Measurements from ENCODE around the gene SCMH1. TPM values are rescaled to one million over a fixed set of nuclear protein-coding genes. Genes with fewer than 3 reads are reported as not detected.

Gene SCMH1
- polyA plus RNA-seq, 1 of the 3 experiments (the other 2 are of a cell fraction) = 38.5 TPM

- ChIA-PET CTCF (interaction anchor here (1.1 to 1.9 kb wide), 7 partner anchors 114 to 240 kb away, joined by 3 to 8 read pairs (median 4); no protein-coding TSS in a partner anchor), POLR2A (no interaction called here)
- H4K20me1 ChIP-seq (ENCODE audit: insufficient read depth) = no peaks in the 10 kb centered on the region
These were observed 33.7 kb upstream of the SCMH1 start for GRCh38 chr1:41275831-41276230.

GRCh38 chr1:41274752-41275545, 32.8 kb upstream of the SCMH1 start:
- Histone ChIP-seq H3K9ac (no peak overlapping the region), H3K9me2 (no peaks in the 10 kb centered on the region), H4K20me1 (ENCODE audit: insufficient read depth) (no peaks in the 10 kb centered on the region), H3K27me3 (ENCODE audit: insufficient read depth) (no peaks in the 10 kb centered on the region; the same call in 1 of the 2 replicates), H3K4me2 (no peak overlapping the region), H3K9me3 (no peaks in the 10 kb centered on the region), H3K4me3 (ENCODE audit: low read depth in 2 of 2, low read length in 1 of 2) (no peak overlapping the region), H2AFZ (ENCODE audit: low read depth) (no peak overlapping the region), H3K27ac (ENCODE audit: low read depth in 2 of 2, low read length in 1 of 2) (no peak overlapping the region), H3K36me3 (replicated peaks in 1 of 2; ENCODE audit: control insufficient read depth in 1 of 2, insufficient read depth in 2 of 2, low read length in 1 of 2) (no peaks in the 10 kb centered on the region), H3K4me1 (ENCODE audit: control insufficient read depth in 1 of 2, insufficient read depth in 2 of 2, low read depth in 1 of 2, low read length in 1 of 2) (peaks cover 0 to 11% of the 10 kb centered on the region in 2 experiments; a peak in 1 of 4 replicates), H3K79me2 (ENCODE audit: insufficient read depth) (no peaks in the 10 kb centered on the region), H3F3A (replicated peaks; ENCODE audit: insufficient read depth) (no peaks in the 10 kb centered on the region)
- TF ChIP-seq CTCF (IDR thresholded peaks at IDR 0.05) (no peak), SIN3A (IDR thresholded peaks at IDR 0.05; ENCODE audit: borderline replicate concordance, low read depth, low read length) (no peak), FOSL2 (IDR thresholded peaks at IDR 0.05; ENCODE audit: borderline replicate concordance, low read depth) (no peak), JUND (IDR thresholded peaks at IDR 0.05) (no peak), USF1 (IDR thresholded peaks at IDR 0.05; ENCODE audit: borderline replicate concordance, low read depth) (no peak), RFX5 (IDR thresholded peaks at IDR 0.05; ENCODE audit: low read length) (no peak), IRF3 (IDR thresholded peaks at IDR 0.05; ENCODE audit: low read depth, low read length) (no peak), TAF1 (IDR thresholded peaks at IDR 0.05; ENCODE audit: borderline replicate concordance, low read depth, low read length) (no peak), EP300 (IDR thresholded peaks at IDR 0.05; ENCODE audit: borderline replicate concordance in 1 of 2, low read depth in 1 of 2, low read length in 1 of 2) (no peak), MEF2A (IDR thresholded peaks at IDR 0.05; ENCODE audit: borderline replicate concordance, low read depth) (no peak), NRF1 (IDR thresholded peaks at IDR 0.05; ENCODE audit: low read depth, low read length) (no peak), NFIC (IDR thresholded peaks at IDR 0.05; ENCODE audit: borderline replicate concordance) (no peak), GATA2 (CRISPR knock-in tag; IDR thresholded peaks at IDR 0.05) (no peak), MAX (IDR thresholded peaks at IDR 0.05; ENCODE audit: low read depth) (no peak)
- ChIA-PET CTCF (interaction anchor here (1.2 to 1.9 kb wide), 4 partner anchors 141 to 241 kb away, joined by 3 to 8 read pairs (median 4); no protein-coding TSS in a partner anchor), POLR2A (no interaction called here)
- 67% methylated on average over 7 of the region's 7 CpGs for WGBS (ENCODE audit: low lambda C conversion rate)
- no peak for DNase-seq

More at GRCh38 chr1:41275831-41276230, 33.7 kb upstream of the SCMH1 start:
- 79% methylated on average over 7 of the region's 9 CpGs for WGBS (ENCODE audit: low lambda C conversion rate)
- Histone ChIP-seq H3K4me2 (no peak overlapping the region), H3K27me3 (ENCODE audit: insufficient read depth) (no peaks in the 10 kb centered on the region; the same call in 1 of the 2 replicates), H3F3A (replicated peaks; ENCODE audit: insufficient read depth) (no peaks in the 10 kb centered on the region), H3K9me2 (no peaks in the 10 kb centered on the region), H3K4me1 (ENCODE audit: control insufficient read depth in 1 of 2, insufficient read depth in 2 of 2, low read depth in 1 of 2, low read length in 1 of 2) (peaks cover 0 to 11% of the 10 kb centered on the region in 2 experiments; a peak in 1 of 4 replicates), H3K36me3 (replicated peaks in 1 of 2; ENCODE audit: control insufficient read depth in 1 of 2, insufficient read depth in 2 of 2, low read length in 1 of 2) (no peaks in the 10 kb centered on the region), H3K4me3 (ENCODE audit: low read depth in 2 of 2, low read length in 1 of 2) (no peak overlapping the region), H3K27ac (ENCODE audit: low read depth in 2 of 2, low read length in 1 of 2) (no peak overlapping the region), H3K79me2 (ENCODE audit: insufficient read depth) (no peaks in the 10 kb centered on the region), H2AFZ (ENCODE audit: low read depth) (no peak overlapping the region), H3K9me3 (no peaks in the 10 kb centered on the region), H3K9ac (no peak overlapping the region)
- TF ChIP-seq FOXJ3 (CRISPR knock-in tag; IDR thresholded peaks at IDR 0.05) = no peak
- no peak for TF ChIP-seq TEAD4 (IDR thresholded peaks at IDR 0.05; ENCODE audit: borderline replicate concordance, insufficient read depth)
- no peak for TF ChIP-seq RCOR1 (IDR thresholded peaks at IDR 0.05; ENCODE audit: low read length)
- no peak for TF ChIP-seq RFX5 (IDR thresholded peaks at IDR 0.05; ENCODE audit: low read length)
- TF ChIP-seq NRF1 (IDR thresholded peaks at IDR 0.05; ENCODE audit: low read depth, low read length) = no peak
- no peak for TF ChIP-seq MEF2A (IDR thresholded peaks at IDR 0.05; ENCODE audit: borderline replicate concordance, low read depth)
- no peak for TF ChIP-seq CTCF (IDR thresholded peaks at IDR 0.05)
- no peak for DNase-seq

All from SK-N-SH (cell line).